MCF 10A (cell line): ENCODE data around the gene ADORA3. TPM values are rescaled to one million over a fixed set of nuclear protein-coding genes. Genes with fewer than 3 reads are reported as not detected.

Experiments used
- BruUV-seq: library from RNA; stranded (reverse); fragments of 400-500 nt; replicated peaks from 2 replicates; lab custom pipeline; 2021; lab: Mats Ljungman, UMichigan
- CTCF ChIA-PET: fragments of 300-600 bp; sonication (Branson Sonifier 250); formaldehyde crosslinking; extraction: SDS; loops from one replicate; lab custom pipeline; 2021; ENCODE audit warnings: antibody characterized with exemption, inconsistent platforms; lab: Yijun Ruan, JAX
- POLR2A ChIA-PET: fragments of 300-600, 350-650 bp; sonication (Branson Sonifier 250); formaldehyde crosslinking; extraction: SDS; loops from one replicate; lab custom pipeline; 2020; ENCODE audit warnings: antibody characterized with exemption, inconsistent platforms; lab: Yijun Ruan, JAX
- DNase-seq: peaks from one replicate; pipeline ENCODE4 v3.0.0-alpha.2; 2018; ENCODE audit not compliant: unreplicated experiment
- H3K27ac Mint-ChIP-seq: one replicate; pipeline ENCODE4 v1.8.0; 2022; ENCODE audit warnings: mild to moderate bottlenecking, low read depth, mixed read lengths; ENCODE audit not compliant: unreplicated experiment
- H3K27me3 Mint-ChIP-seq: one replicate; pipeline ENCODE4 v1.8.0; 2022; ENCODE audit warnings: mixed read lengths; ENCODE audit not compliant: insufficient read depth, unreplicated experiment
- H3K36me3 Mint-ChIP-seq: one replicate; pipeline ENCODE4 v1.8.0; 2022; ENCODE audit warnings: mild to moderate bottlenecking, moderate library complexity, mixed read lengths; ENCODE audit not compliant: insufficient read depth, unreplicated experiment
- H3K4me1 Mint-ChIP-seq: one replicate; pipeline ENCODE4 v1.8.0; 2022; ENCODE audit warnings: mixed read lengths; ENCODE audit not compliant: insufficient read depth, unreplicated experiment
- H3K4me3 Mint-ChIP-seq: one replicate; pipeline ENCODE4 v1.8.0; 2022; ENCODE audit warnings: mild to moderate bottlenecking, moderate library complexity, mixed read lengths; ENCODE audit not compliant: unreplicated experiment
- H3K9me3 Mint-ChIP-seq: one replicate; pipeline ENCODE4 v1.8.0; 2022; ENCODE audit warnings: mixed read lengths; ENCODE audit not compliant: unreplicated experiment
- intact Hi-C: fragments of 100-400 bp; cut with micrococcal nuclease; formaldehyde crosslinking; loops from 2 replicates; pipeline ENCODE4 v1.14.1; 2022
- total RNA-seq: library from RNA; stranded (reverse); gene quantifications from 2 replicates; pipeline ENCODE4 v1.2.3, GENCODE V29; 2022
- TF ChIP-seq, protein P1 (sequence below): fragments of 200-600 bp; IDR thresholded peaks from one replicate; pipeline ENCODE4 v1.8.0; 2022; ENCODE audit warnings: antibody characterized with exemption, mild to moderate bottlenecking; ENCODE audit not compliant: unreplicated experiment

Gene ADORA3
- total RNA-seq, 1 experiment from 2014 or later: not detected

DNA sequence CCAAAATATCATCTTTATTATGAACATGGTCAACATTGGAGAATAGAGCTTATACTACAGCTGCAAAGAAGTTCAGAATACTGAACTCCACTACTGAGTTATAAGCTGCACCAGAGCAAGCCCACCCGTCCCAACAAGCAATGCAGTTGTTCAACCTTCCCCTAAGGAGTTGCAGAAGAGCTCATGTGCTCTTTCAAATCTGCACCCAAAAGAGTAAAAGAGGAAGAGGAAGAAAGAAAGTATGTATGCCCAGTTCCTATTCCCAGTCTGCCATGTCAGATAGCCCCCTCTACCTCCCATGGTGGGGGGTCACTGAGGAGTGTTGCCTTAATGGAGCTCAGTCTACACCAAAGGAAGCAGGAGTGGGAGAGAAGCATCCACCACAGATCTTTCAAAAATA, 22.8 kb downstream of the ADORA3 start:
- H3K4me1 Mint-ChIP-seq: no peaks in the 10 kb centered on the region
- H3K27ac Mint-ChIP-seq: no peak overlapping the region
- ChIA-PET POLR2A (no interaction called here), CTCF (interaction anchor here (0.7 to 3.0 kb wide), 3 partner anchors 20 to 889 kb away, joined by 4 to 24 read pairs (median 4); no protein-coding TSS in a partner anchor)
- H3K27me3 Mint-ChIP-seq: no peaks in the 10 kb centered on the region
- H3K36me3 Mint-ChIP-seq: no peaks in the 10 kb centered on the region
- H3K4me3 Mint-ChIP-seq: no peak overlapping the region
- no peak for DNase-seq
- no TSS peak for BruUV-seq
- H3K9me3 Mint-ChIP-seq: no peaks in the 10 kb centered on the region
- TF ChIP-seq, protein P1, sequence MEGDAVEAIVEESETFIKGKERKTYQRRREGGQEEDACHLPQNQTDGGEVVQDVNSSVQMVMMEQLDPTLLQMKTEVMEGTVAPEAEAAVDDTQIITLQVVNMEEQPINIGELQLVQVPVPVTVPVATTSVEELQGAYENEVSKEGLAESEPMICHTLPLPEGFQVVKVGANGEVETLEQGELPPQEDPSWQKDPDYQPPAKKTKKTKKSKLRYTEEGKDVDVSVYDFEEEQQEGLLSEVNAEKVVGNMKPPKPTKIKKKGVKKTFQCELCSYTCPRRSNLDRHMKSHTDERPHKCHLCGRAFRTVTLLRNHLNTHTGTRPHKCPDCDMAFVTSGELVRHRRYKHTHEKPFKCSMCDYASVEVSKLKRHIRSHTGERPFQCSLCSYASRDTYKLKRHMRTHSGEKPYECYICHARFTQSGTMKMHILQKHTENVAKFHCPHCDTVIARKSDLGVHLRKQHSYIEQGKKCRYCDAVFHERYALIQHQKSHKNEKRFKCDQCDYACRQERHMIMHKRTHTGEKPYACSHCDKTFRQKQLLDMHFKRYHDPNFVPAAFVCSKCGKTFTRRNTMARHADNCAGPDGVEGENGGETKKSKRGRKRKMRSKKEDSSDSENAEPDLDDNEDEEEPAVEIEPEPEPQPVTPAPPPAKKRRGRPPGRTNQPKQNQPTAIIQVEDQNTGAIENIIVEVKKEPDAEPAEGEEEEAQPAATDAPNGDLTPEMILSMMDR: no peak
- intact Hi-C loops: loop anchor here (1.0 to 5.0 kb wide), 5 partner anchors 176 to 289 kb away; partner anchors contain the start of gene DDX20

DNA sequence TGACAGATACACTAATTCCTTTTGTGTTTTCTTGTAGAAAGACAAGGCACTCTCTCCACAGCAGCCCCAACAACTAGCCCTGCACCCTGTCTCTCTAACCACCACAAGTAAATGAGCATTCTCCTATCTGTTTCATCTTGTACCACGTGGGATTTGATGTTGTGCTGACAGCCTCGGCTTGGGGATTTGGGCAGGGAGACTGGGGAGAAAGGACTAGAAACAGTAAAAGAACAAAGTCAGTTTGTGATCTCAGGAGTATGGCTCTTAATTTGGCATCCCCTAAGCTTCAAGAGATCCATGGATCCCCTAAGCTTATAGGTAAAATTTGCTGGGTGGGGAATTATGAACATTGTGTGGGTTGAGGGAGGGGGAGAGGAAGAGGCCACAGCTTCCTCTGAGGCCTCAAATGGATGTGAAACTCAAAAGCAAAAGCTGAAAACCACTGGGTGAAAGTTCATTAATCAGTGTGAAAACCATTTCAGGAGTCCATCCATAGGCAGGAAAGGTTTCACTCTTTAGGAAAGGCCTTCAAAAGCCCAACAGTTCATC, 26.6 kb downstream of the ADORA3 start:
- intact Hi-C loops: no loop called here
- no TSS peak for BruUV-seq
- H3K4me1 Mint-ChIP-seq: no peaks in the 10 kb centered on the region
- no peaks in the 10 kb centered on the region for H3K36me3 Mint-ChIP-seq
- H3K9me3 Mint-ChIP-seq: no peaks in the 10 kb centered on the region
- H3K27me3 Mint-ChIP-seq: no peaks in the 10 kb centered on the region
- H3K4me3 Mint-ChIP-seq: no peak overlapping the region
- no peak overlapping the region for H3K27ac Mint-ChIP-seq
- DNase-seq: no peak
- CTCF ChIA-PET: interaction anchor here (1.9 kb wide), 1 partner anchor 238 kb away, joined by 7 read pairs; no protein-coding TSS in a partner anchor
- POLR2A ChIA-PET: interaction anchor here (0.7 to 1.8 kb wide), 2 partner anchors 14 to 130 kb away, joined by 3 to 4 read pairs; no protein-coding TSS in a partner anchor
- TF ChIP-seq, protein P1: no peak

DNA sequence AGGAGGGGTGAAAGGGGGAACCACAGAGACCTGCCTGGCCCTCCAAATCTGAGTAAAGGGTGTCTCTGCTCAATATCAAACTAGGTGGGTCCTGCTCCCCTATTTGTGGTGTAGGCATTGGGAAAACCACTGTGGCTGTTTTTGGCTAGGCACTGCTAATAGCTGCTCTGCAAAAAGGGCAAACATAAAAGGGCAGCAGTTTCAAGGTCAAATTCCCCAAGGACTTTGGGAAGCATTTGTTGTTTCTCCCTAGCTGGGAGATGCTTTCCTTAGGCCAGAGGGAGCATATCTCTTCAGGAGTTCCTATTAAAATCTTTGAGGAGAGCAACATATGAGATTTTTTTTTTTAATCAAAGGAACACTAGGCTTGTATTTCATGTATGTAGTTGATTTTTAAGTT, 27.2 kb downstream of the ADORA3 start:
- POLR2A ChIA-PET: interaction anchor here (1.8 kb wide), 1 partner anchor 13 kb away, joined by 4 read pairs; no protein-coding TSS in a partner anchor
- CTCF ChIA-PET: interaction anchor here (0.5 to 1.9 kb wide), 4 partner anchors 11 to 239 kb away, joined by 3 to 7 read pairs (median 3); no protein-coding TSS in a partner anchor
- no peaks in the 10 kb centered on the region for H3K4me1 Mint-ChIP-seq
- intact Hi-C loops: no loop called here
- no peak overlapping the region for H3K4me3 Mint-ChIP-seq
- H3K9me3 Mint-ChIP-seq: no peaks in the 10 kb centered on the region
- no peaks in the 10 kb centered on the region for H3K27me3 Mint-ChIP-seq
- no peak overlapping the region for H3K27ac Mint-ChIP-seq
- TF ChIP-seq, protein P1: no peak
- H3K36me3 Mint-ChIP-seq: no peaks in the 10 kb centered on the region
- BruUV-seq: no TSS peak
- no peak for DNase-seq

DNA sequence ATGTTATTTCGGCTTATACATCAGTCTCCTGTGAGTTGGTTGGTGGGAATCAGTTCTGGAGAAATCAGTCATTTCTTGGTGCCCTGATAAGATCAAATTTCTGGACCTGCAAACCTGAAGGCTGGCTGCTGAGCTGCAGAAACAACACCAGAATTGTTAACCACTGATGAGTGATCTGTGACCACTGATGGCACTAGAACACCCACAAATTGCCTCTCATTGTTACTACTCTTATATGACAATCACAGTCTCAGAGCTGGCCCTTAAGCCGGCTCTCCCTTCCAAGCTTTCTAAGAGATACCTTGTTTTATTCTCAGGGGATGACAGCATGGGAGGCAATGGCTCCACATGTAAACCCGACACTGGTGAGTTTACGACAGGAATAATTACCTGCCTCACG, 27.7 kb downstream of the ADORA3 start:
- TF ChIP-seq, protein P1: no peak
- no peaks in the 10 kb centered on the region for H3K36me3 Mint-ChIP-seq
- CTCF ChIA-PET: interaction anchor here (0.6 to 1.9 kb wide), 3 partner anchors 34 to 239 kb away, joined by 3 to 7 read pairs (median 3); no protein-coding TSS in a partner anchor
- H3K27me3 Mint-ChIP-seq: no peaks in the 10 kb centered on the region
- H3K4me1 Mint-ChIP-seq: no peaks in the 10 kb centered on the region
- POLR2A ChIA-PET: interaction anchor here (1.8 kb wide), 1 partner anchor 13 kb away, joined by 4 read pairs; no protein-coding TSS in a partner anchor
- no peak overlapping the region for H3K4me3 Mint-ChIP-seq
- intact Hi-C loops: no loop called here
- no TSS peak for BruUV-seq
- H3K27ac Mint-ChIP-seq: no peak overlapping the region
- no peak for DNase-seq
- H3K9me3 Mint-ChIP-seq: no peaks in the 10 kb centered on the region
